ENCODE data around the gene NUP153.

NUP153 gene

GRCh38 chr6:17719323-17720041 is 12.8 kb upstream of the NUP153 start:
- no peak for DNase-seq (ENCODE audit: low read depth in 1 of 2, low spot score in 1 of 2)
- Histone ChIP-seq H3K27ac (replicated peaks) (no peak overlapping the region), H3K27me3 (ENCODE audit: insufficient read depth, poor library complexity, severe bottlenecking) (no peaks in the 10 kb centered on the region), H3K4me3 (replicated peaks; ENCODE audit: insufficient read depth, low read length) (no peak overlapping the region)
- TF ChIP-seq GABPA (IDR thresholded peaks at IDR 0.05; ENCODE audit: low read depth) = no peak
- TF ChIP-seq POLR2AphosphoS5 (IDR thresholded peaks at IDR 0.05; ENCODE audit: low read depth) = no peak
- TF ChIP-seq SPI1 (IDR thresholded peaks at IDR 0.05; ENCODE audit: borderline replicate concordance, low read depth) = no peak

GRCh38 chr6:17716221-17716620 is 9.5 kb upstream of the NUP153 start:
- TF ChIP-seq SPI1 (IDR thresholded peaks at IDR 0.05; ENCODE audit: borderline replicate concordance, low read depth) (no peak), REST (IDR thresholded peaks at IDR 0.05; ENCODE audit: insufficient replicate concordance, low read depth) (no peak), GABPA (IDR thresholded peaks at IDR 0.05; ENCODE audit: low read depth) (no peak), CTCF (IDR thresholded peaks at IDR 0.05; ENCODE audit: insufficient read depth, low read length) (no peak), POLR2AphosphoS5 (IDR thresholded peaks at IDR 0.05; ENCODE audit: low read depth) (no peak)
- DNase-seq (ENCODE audit: low read depth in 1 of 2, low spot score in 1 of 2) = no peak
- H3K27ac ChIP-seq (replicated peaks) = no peak overlapping the region
- no peak overlapping the region for H3K4me3 ChIP-seq (replicated peaks; ENCODE audit: insufficient read depth, low read length)
- H3K27me3 ChIP-seq (ENCODE audit: insufficient read depth, poor library complexity, severe bottlenecking) = no peaks in the 10 kb centered on the region

GRCh38 chr6:17714879-17715851 is 8.4 kb upstream of the NUP153 start:
- no peak overlapping the region for H3K4me3 ChIP-seq (replicated peaks; ENCODE audit: insufficient read depth, low read length)
- TF ChIP-seq GABPA (IDR thresholded peaks at IDR 0.05; ENCODE audit: low read depth) (no peak), SPI1 (IDR thresholded peaks at IDR 0.05; ENCODE audit: borderline replicate concordance, low read depth) (peak; percentile 31; the same call in 1 of the 2 replicates)
- H3K27ac ChIP-seq (replicated peaks) = no peak overlapping the region
- DNase-seq (ENCODE audit: low read depth in 1 of 2, low spot score in 1 of 2) = peak in 1 of 2 experiments; percentile 21
- H3K27me3 ChIP-seq (ENCODE audit: insufficient read depth, poor library complexity, severe bottlenecking) = no peaks in the 10 kb centered on the region

- no peak for DNase-seq (ENCODE audit: low read depth in 1 of 2, low spot score in 1 of 2)
- H3K4me3 ChIP-seq (replicated peaks; ENCODE audit: insufficient read depth, low read length) = no peak overlapping the region
- no peaks in the 10 kb centered on the region for H3K27me3 ChIP-seq (ENCODE audit: insufficient read depth, poor library complexity, severe bottlenecking)
- no peak for TF ChIP-seq CTCF (IDR thresholded peaks at IDR 0.05; ENCODE audit: insufficient read depth, low read length)
- TF ChIP-seq POLR2AphosphoS5 (IDR thresholded peaks at IDR 0.05; ENCODE audit: low read depth) = no peak
- TF ChIP-seq SPI1 (IDR thresholded peaks at IDR 0.05; ENCODE audit: borderline replicate concordance, low read depth) = no peak
- TF ChIP-seq REST (IDR thresholded peaks at IDR 0.05; ENCODE audit: insufficient replicate concordance, low read depth) = no peak
- no peak for TF ChIP-seq GABPA (IDR thresholded peaks at IDR 0.05; ENCODE audit: low read depth)
- H3K27ac ChIP-seq (replicated peaks) = no peak overlapping the region
These were observed 7.5 kb upstream of the NUP153 start for GRCh38 chr6:17714177-17714576.
